ENCODE measurements around the gene CTIF. TPM values are rescaled to one million over a fixed set of nuclear protein-coding genes. Genes with fewer than 3 reads are reported as not detected.

Gene CTIF
- total and polyA plus RNA-seq, 4 donors: 10.6 to 26.7 (median 12.3) TPM

DNA sequence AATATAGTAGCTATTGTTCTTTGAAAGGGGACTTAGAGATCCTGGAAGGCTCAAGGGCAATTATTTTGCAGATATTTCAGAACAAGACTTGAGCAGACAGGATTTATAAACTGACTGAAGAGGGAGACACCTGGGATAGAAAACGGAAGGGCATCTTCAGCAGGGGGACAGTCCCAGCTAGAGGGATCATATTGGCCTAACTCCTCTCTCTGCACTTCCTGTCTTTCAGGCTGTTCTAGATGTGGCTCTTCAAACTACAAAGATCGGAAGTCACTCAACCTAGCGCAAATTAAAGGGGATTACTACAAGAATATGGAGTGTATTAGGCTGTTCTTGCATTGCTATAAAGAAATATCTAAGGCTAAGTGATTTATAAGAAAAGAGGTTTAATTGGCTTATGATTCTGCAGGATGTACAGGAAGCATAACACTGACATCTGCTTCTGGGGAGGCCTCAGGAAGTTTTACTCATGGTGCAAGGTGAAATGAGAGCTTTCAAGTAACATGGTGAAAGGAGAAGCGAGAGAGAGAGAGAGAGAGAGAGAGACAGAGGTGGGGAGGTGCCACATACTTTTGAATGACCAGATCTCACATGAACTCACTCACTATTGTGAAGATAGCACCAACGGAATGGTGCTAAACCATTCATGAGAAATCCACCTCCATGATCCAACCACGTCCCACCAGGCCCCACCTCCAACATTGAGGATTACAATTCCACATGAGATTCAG lies 5.3 kb upstream of the CTIF start:
- DNase-seq (ENCODE audit: low spot score): peak; percentile 3
- Histone ChIP-seq H3K9ac (ENCODE audit: low read depth in 1 of 2, low read length in 2 of 2) (no peak overlapping the region), H3K9me3 (ENCODE audit: control insufficient read depth in 4 of 4, low read length in 3 of 4) (no peaks in the 10 kb centered on the region), H3K4me3 (ENCODE audit: low read depth in 1 of 3, low read length in 3 of 3) (no peak overlapping the region), H3K27ac (ENCODE audit: low read depth in 1 of 2, low read length in 2 of 2) (no peak overlapping the region), H3K4me1 (ENCODE audit: control insufficient read depth in 4 of 4, insufficient read depth in 4 of 4, low read length in 3 of 4) (peaks cover 0 to 4% (median 3%) of the 10 kb centered on the region in 4 donors), H3K27me3 (ENCODE audit: control insufficient read depth in 4 of 4, insufficient read depth in 4 of 4, low read length in 3 of 4) (no peaks in the 10 kb centered on the region), H3K36me3 (ENCODE audit: control insufficient read depth in 4 of 4, insufficient read depth in 3 of 4, low read depth in 1 of 4, low read length in 3 of 4) (no peaks in the 10 kb centered on the region)
- no peak for TF ChIP-seq JUND (IDR thresholded peaks at IDR 0.05)
- TF ChIP-seq, protein P1, sequence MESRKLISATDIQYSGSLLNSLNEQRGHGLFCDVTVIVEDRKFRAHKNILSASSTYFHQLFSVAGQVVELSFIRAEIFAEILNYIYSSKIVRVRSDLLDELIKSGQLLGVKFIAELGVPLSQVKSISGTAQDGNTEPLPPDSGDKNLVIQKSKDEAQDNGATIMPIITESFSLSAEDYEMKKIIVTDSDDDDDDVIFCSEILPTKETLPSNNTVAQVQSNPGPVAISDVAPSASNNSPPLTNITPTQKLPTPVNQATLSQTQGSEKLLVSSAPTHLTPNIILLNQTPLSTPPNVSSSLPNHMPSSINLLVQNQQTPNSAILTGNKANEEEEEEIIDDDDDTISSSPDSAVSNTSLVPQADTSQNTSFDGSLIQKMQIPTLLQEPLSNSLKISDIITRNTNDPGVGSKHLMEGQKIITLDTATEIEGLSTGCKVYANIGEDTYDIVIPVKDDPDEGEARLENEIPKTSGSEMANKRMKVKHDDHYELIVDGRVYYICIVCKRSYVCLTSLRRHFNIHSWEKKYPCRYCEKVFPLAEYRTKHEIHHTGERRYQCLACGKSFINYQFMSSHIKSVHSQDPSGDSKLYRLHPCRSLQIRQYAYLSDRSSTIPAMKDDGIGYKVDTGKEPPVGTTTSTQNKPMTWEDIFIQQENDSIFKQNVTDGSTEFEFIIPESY (IDR thresholded peaks at IDR 0.05): no peak
- TF ChIP-seq, protein P2, sequence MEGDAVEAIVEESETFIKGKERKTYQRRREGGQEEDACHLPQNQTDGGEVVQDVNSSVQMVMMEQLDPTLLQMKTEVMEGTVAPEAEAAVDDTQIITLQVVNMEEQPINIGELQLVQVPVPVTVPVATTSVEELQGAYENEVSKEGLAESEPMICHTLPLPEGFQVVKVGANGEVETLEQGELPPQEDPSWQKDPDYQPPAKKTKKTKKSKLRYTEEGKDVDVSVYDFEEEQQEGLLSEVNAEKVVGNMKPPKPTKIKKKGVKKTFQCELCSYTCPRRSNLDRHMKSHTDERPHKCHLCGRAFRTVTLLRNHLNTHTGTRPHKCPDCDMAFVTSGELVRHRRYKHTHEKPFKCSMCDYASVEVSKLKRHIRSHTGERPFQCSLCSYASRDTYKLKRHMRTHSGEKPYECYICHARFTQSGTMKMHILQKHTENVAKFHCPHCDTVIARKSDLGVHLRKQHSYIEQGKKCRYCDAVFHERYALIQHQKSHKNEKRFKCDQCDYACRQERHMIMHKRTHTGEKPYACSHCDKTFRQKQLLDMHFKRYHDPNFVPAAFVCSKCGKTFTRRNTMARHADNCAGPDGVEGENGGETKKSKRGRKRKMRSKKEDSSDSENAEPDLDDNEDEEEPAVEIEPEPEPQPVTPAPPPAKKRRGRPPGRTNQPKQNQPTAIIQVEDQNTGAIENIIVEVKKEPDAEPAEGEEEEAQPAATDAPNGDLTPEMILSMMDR (IDR thresholded peaks at IDR 0.05; ENCODE audit: low read depth, low read length, missing input control): no peak
- TF ChIP-seq SP1 (IDR thresholded peaks at IDR 0.05): no peak
- WGBS: 88% methylated on average over 6 of the region's 6 CpGs

DNA sequence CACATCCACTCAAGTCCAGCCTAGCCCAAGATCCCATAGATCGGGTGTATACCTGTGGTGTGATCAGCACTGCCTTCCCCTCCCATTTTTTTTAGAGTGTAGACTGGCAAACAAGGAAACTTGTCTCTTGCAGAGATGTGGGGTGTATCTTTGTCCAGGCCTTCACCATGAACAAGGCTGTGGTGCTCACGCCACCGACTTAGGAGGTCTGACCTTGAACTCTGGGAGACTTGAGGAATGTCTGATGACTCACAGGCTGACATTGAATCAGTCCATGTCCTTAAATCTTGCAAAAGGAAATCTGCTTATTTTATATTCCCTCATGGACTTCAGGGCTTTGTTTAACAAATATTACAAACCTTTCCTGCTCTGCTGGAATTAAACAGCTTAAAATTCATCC lies 4.5 kb upstream of the CTIF start:
- peaks cover 0 to 6% (median 4%) of the 10 kb centered on the region in 4 donors for H3K4me1 ChIP-seq (ENCODE audit: control insufficient read depth in 4 of 4, insufficient read depth in 4 of 4, low read length in 3 of 4)
- 89% methylated on average over 3 of the region's 3 CpGs for WGBS
- no peaks in the 10 kb centered on the region for H3K36me3 ChIP-seq (ENCODE audit: control insufficient read depth in 4 of 4, insufficient read depth in 3 of 4, low read depth in 1 of 4, low read length in 3 of 4)
- no peaks in the 10 kb centered on the region for H3K9me3 ChIP-seq (ENCODE audit: control insufficient read depth in 4 of 4, low read length in 3 of 4)
- no peak overlapping the region for H3K4me3 ChIP-seq (ENCODE audit: low read depth in 1 of 3, low read length in 3 of 3)
- H3K9ac ChIP-seq (ENCODE audit: low read depth in 1 of 2, low read length in 2 of 2): no peak overlapping the region
- peak; percentile 8 for DNase-seq (ENCODE audit: low spot score)
- TF ChIP-seq JUND (IDR thresholded peaks at IDR 0.05): peak in 1 of 2 donors; percentile 14
- TF ChIP-seq SP1 (IDR thresholded peaks at IDR 0.05): no peak
- TF ChIP-seq FOXA1 (IDR thresholded peaks at IDR 0.05): no peak
- H3K27me3 ChIP-seq (ENCODE audit: control insufficient read depth in 4 of 4, insufficient read depth in 4 of 4, low read length in 3 of 4): no peaks in the 10 kb centered on the region
- H3K27ac ChIP-seq (ENCODE audit: low read depth in 1 of 2, low read length in 2 of 2): no peak overlapping the region

DNA sequence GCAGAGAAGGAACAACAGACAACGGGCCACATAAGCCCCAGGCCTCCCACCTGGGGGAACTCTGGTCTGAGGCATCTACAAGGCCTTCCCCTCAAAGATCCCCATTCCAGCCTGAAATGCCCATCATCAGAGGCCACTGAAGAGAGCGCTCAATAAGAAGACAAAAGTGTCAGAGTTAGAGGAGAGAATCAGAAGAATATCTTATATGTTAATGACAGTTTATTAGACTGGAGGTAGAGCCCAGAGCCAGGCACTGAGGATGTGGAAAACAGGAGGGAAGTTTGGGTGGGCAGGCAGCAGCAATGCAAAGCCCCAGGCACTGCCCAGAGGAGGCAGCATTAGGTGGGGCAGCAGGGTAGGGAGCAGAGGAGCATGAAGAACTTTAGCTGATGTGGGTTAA lies 2.9 kb upstream of the CTIF start:
- no peak for DNase-seq (ENCODE audit: low spot score)
- H3K4me3 ChIP-seq (ENCODE audit: low read depth in 1 of 3, low read length in 3 of 3): no peak overlapping the region
- no peaks in the 10 kb centered on the region for H3K27me3 ChIP-seq (ENCODE audit: control insufficient read depth in 4 of 4, insufficient read depth in 4 of 4, low read length in 3 of 4)
- no peak overlapping the region for H3K27ac ChIP-seq (ENCODE audit: low read depth in 1 of 2, low read length in 2 of 2)
- H3K36me3 ChIP-seq (ENCODE audit: control insufficient read depth in 4 of 4, insufficient read depth in 3 of 4, low read depth in 1 of 4, low read length in 3 of 4): no peaks in the 10 kb centered on the region
- H3K9ac ChIP-seq (ENCODE audit: low read depth in 1 of 2, low read length in 2 of 2): no peak overlapping the region
- no peaks in the 10 kb centered on the region for H3K9me3 ChIP-seq (ENCODE audit: control insufficient read depth in 4 of 4, low read length in 3 of 4)
- peaks cover 0 to 12% (median 6%) of the 10 kb centered on the region in 4 donors for H3K4me1 ChIP-seq (ENCODE audit: control insufficient read depth in 4 of 4, insufficient read depth in 4 of 4, low read length in 3 of 4)
- 89% methylated on average over 2 of the region's 2 CpGs for WGBS
- TF ChIP-seq HNF4G (IDR thresholded peaks at IDR 0.05) (no peak), FOXA2 (IDR thresholded peaks at IDR 0.05) (no peak), YY1 (IDR thresholded peaks at IDR 0.05) (no peak), GABPA (IDR thresholded peaks at IDR 0.05 in 1 of 2, conservative IDR thresholded peaks at IDR 0.05 in 1 of 2) (no peak), SP1 (IDR thresholded peaks at IDR 0.05) (no peak), HNF4A (conservative IDR thresholded peaks at IDR 0.05) (no peak), EGR1 (IDR thresholded peaks at IDR 0.05; ENCODE audit: low read depth in 2 of 2) (no peak), TAF1 (conservative IDR thresholded peaks at IDR 0.05) (no peak), NR2F2 (IDR thresholded peaks at IDR 0.05) (no peak), JUND (IDR thresholded peaks at IDR 0.05) (no peak)
- TF ChIP-seq, protein P2 (IDR thresholded peaks at IDR 0.05; ENCODE audit: low read depth, low read length, missing input control): no peak
- TF ChIP-seq, protein P3, sequence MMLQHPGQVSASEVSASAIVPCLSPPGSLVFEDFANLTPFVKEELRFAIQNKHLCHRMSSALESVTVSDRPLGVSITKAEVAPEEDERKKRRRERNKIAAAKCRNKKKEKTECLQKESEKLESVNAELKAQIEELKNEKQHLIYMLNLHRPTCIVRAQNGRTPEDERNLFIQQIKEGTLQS (IDR thresholded peaks at IDR 0.05): no peak
- TF ChIP-seq, protein P4, sequence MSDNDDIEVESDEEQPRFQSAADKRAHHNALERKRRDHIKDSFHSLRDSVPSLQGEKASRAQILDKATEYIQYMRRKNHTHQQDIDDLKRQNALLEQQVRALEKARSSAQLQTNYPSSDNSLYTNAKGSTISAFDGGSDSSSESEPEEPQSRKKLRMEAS (IDR thresholded peaks at IDR 0.05): no peak
- TF ChIP-seq, protein P1 (IDR thresholded peaks at IDR 0.05): no peak

All from liver (tissue), 9 donors.